Vagina (tissue), 2 donors: ENCODE results near the gene BCL2L2. TPM values are rescaled to one million over a fixed set of nuclear protein-coding genes. Genes with fewer than 3 reads are reported as not detected.

ENCODE experiments used
- DNase-seq, 2 donors: peaks; one replicate each; pipeline ENCODE4 v3.0.0-alpha.2; 2017; ENCODE audit errors: extremely low spot score in 2 of 2
- H3K27ac ChIP-seq: fragments of 200-600 bp; sonication (generic); one replicate; pipeline ENCODE4 v1.5.1; 2019
- H3K27me3 ChIP-seq: fragments of 200-600 bp; sonication (generic); one replicate; pipeline ENCODE4 v1.5.1; 2019
- H3K36me3 ChIP-seq, 2 donors: fragments of 200-600 bp; sonication (generic); one replicate each; pipeline ENCODE4 v1.5.1; 2017 to 2019
- H3K4me1 ChIP-seq: fragments of 200-600 bp; sonication (generic); one replicate; pipeline ENCODE4 v1.5.1; 2019
- H3K4me3 ChIP-seq, 2 donors: fragments of 200-600 bp; sonication (generic); 1 replicate in 1 of 2; 2 replicates in 1 of 2; pipeline ENCODE4 v1.5.1; 2016 to 2019
- H3K9me3 ChIP-seq: fragments of 200-600 bp; sonication (generic); one replicate; pipeline ENCODE4 v1.5.1; 2019
- POLR2A ChIP-seq, 2 donors: fragments of 450-650 bp; IDR thresholded peaks; one replicate each; pipeline ENCODE4 v1.6.1; 2017; ENCODE audit warnings: antibody characterized with exemption in 2 of 2, mild to moderate bottlenecking in 2 of 2, moderate library complexity in 2 of 2
- POLR2AphosphoS5 ChIP-seq, 2 donors: sonication (generic); formaldehyde crosslinking; IDR thresholded peaks; one replicate each; pipeline ENCODE4 v1.9.0; 2017; ENCODE audit warnings: antibody characterized with exemption in 2 of 2, mild to moderate bottlenecking in 2 of 2, low read depth in 1 of 2; ENCODE audit not compliant: insufficient read depth in 1 of 2
- intact Hi-C: fragments of 100-400 bp; cut with DNase I; formaldehyde crosslinking; loops from one replicate; pipeline ENCODE4 v1.15.1; 2023
- total RNA-seq: library from RNA; depleted of rRNA; stranded (reverse); fragments of >200 nt; gene quantifications from one replicate; pipeline ENCODE4 v1.2.3, GENCODE V29; 2016
- TF ChIP-seq, protein P1 (sequence below), 3 experiments: fragments of 450-650 bp in 2 of 3; fragments of 200-600 bp in 1 of 3; sonication (generic) in 1 of 3; IDR thresholded peaks; one replicate each; pipeline ENCODE4 v1.5.1; 2017 to 2019; ENCODE audit warnings: antibody characterized with exemption in 3 of 3, mild to moderate bottlenecking in 2 of 3, moderate library complexity in 2 of 3

Gene BCL2L2
- total RNA-seq, 1 donor from 2014 or later, result 31.7 TPM

DNA sequence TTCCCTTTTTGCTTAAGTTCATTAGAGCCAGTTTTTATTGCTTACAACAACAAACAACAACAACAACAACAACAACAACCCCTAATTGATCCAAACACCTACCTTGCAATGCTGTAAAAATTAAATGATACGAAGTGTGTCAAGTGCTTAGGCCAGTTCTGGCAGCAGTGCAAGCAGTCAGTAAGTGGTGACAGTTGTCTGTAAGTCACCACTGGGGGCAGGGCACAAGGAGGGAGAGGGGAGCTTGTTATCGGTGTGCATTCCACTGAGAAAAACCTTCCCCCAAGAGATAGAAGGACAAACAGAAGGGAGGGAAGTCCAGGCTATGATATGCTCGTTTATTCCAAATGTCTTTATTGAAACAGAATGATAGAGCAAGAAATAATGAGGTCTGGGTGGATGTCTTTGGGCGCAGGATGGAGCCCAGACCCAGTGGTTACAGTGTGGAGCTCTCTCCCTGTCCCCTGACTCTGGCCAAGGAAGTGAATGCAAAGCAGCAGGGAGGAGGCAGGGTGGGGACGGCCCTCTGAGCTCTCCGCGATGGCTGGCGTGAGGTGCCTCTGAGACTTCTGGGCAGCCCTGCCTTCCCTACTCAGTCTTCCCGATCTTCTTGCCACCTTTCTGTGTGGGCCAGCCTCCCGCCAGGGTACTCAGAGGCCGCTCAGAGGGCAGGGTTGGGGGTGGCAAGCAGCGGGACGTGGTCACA, 39.5 kb downstream of the BCL2L2 start:
- no peak overlapping the region for H3K27ac ChIP-seq
- H3K27me3 ChIP-seq, result no peaks in the 10 kb centered on the region
- H3K4me3 ChIP-seq, result no peak overlapping the region
- TF ChIP-seq POLR2AphosphoS5 (IDR thresholded peaks at IDR 0.05; ENCODE audit: insufficient read depth in 1 of 2, low read depth in 1 of 2) (no peak), POLR2A (IDR thresholded peaks at IDR 0.05) (no peak)
- TF ChIP-seq, protein P1, sequence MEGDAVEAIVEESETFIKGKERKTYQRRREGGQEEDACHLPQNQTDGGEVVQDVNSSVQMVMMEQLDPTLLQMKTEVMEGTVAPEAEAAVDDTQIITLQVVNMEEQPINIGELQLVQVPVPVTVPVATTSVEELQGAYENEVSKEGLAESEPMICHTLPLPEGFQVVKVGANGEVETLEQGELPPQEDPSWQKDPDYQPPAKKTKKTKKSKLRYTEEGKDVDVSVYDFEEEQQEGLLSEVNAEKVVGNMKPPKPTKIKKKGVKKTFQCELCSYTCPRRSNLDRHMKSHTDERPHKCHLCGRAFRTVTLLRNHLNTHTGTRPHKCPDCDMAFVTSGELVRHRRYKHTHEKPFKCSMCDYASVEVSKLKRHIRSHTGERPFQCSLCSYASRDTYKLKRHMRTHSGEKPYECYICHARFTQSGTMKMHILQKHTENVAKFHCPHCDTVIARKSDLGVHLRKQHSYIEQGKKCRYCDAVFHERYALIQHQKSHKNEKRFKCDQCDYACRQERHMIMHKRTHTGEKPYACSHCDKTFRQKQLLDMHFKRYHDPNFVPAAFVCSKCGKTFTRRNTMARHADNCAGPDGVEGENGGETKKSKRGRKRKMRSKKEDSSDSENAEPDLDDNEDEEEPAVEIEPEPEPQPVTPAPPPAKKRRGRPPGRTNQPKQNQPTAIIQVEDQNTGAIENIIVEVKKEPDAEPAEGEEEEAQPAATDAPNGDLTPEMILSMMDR (IDR thresholded peaks at IDR 0.05), result no peak
- no peak for DNase-seq
- no peaks in the 10 kb centered on the region for H3K4me1 ChIP-seq
- intact Hi-C loops, result no loop called here
- no peaks in the 10 kb centered on the region for H3K36me3 ChIP-seq
- H3K9me3 ChIP-seq, result no peaks in the 10 kb centered on the region

DNA sequence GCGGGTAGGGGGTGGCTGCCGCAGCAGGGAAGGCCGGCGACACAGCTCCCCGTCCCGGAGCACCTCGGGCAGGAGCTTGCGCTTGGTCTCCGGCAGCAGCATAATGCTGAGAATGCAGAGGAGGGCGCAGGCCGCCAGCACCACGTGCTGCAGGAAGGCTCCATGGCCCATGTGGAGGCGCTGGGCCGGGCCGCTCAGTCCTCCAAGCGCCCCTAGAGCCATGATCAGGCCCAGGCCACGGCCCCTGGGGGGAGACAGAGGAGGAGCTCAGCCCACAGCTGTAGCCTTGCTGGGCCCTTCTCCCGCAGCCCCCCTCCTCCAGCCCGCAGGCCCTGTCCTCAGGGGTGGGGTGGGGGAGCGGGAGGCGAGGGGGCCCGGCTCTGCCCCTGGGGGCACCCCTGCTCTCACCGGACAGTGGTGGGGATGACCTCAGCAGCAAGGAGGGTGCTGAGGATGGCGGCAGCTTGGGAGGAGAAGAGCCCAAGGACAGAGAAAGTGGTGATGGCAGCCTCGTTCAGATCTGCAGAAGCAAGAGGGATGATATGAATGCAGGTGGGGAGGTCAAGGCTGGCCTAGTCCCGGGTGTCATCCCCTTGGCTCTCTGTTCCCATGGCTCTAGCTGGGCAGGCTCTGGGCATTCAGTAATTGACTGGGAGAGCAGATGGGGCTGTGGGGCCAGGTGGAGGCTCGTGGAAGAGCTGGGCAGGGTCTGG, 40.2 kb downstream of the BCL2L2 start:
- Histone ChIP-seq H3K9me3 (no peaks in the 10 kb centered on the region), H3K36me3 (no peaks in the 10 kb centered on the region), H3K4me3 (no peak overlapping the region), H3K27ac (no peak overlapping the region), H3K4me1 (peaks cover 5% of the 10 kb centered on the region), H3K27me3 (no peaks in the 10 kb centered on the region)
- intact Hi-C loops, result no loop called here
- TF ChIP-seq POLR2A (IDR thresholded peaks at IDR 0.05) (no peak), POLR2AphosphoS5 (IDR thresholded peaks at IDR 0.05; ENCODE audit: insufficient read depth in 1 of 2, low read depth in 1 of 2) (no peak)
- TF ChIP-seq, protein P1 (IDR thresholded peaks at IDR 0.05), result no peak
- peak in 1 of 2 donors; percentile 77 for DNase-seq

DNA sequence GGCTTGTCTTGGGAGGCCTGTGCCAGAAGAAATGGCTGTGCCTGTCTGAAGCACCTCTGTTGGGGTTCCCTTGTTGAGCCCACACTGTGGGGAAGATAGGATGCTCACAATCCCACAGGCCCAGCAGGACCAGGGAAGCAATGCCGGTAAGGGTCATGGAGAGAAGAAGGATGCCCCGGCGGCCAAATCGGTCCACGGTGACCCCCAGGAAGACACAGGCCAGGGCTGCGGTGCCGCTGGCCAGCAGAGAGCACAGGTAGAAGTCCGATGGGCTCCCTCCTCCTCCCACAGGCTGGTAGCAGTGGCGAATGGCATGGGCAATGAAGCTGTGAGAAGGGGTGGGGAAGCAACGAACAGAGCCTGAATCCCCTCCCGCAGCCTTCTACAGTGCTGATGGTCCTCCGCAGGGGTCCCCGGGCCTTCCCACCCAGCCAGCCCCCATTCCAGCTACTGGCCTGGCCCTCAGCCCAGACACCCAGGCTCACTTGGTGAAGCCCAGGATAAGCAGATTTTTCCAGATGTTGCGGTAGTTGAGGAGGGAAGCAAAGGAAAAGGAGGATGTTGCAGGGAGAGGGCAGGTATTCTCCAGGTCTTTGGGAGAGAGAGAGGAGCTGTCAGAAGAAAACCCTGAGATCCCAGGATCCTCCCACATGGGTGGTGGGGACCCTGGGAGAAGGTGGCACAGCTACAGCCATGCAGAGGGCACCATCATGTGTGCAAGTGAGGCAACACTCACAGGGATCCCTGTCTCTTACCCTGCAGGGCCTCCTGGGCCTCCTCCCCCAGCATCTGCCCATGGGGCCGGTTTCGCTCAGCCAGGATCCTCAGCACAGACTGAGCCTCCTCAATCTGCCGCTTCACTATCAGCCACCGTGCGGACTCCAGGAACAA, 41.0 kb downstream of the BCL2L2 start:
- no peak overlapping the region for H3K27ac ChIP-seq
- TF ChIP-seq, protein P1 (IDR thresholded peaks at IDR 0.05), result no peak
- TF ChIP-seq POLR2AphosphoS5 (IDR thresholded peaks at IDR 0.05; ENCODE audit: insufficient read depth in 1 of 2, low read depth in 1 of 2), result no peak
- no peak for TF ChIP-seq POLR2A (IDR thresholded peaks at IDR 0.05)
- no peaks in the 10 kb centered on the region for H3K36me3 ChIP-seq
- no peak for DNase-seq
- no peak overlapping the region for H3K4me3 ChIP-seq
- no peaks in the 10 kb centered on the region for H3K27me3 ChIP-seq
- intact Hi-C loops, result no loop called here
- H3K4me1 ChIP-seq, result peaks cover 13% of the 10 kb centered on the region
- H3K9me3 ChIP-seq, result no peaks in the 10 kb centered on the region

DNA sequence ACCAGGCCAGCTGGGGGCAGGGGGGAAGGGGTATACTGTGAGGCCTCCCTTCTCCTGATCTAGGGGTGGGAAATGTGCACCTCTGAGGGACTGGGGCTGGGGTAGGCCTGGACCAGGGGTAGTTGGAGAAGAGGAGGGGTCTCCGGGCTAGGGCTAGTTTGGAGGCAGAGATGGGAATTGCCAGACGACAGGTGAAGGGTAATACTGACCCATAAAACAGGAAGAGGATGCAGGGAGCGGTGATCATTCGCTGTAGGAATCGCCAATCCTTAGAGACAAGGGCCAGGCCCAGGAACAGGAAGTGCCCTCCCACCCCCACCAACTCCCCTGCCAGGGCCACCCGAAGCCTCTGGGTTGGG, 41.6 kb downstream of the BCL2L2 start:
- peak in 1 of 2 donors; percentile 70 for DNase-seq
- Histone ChIP-seq H3K36me3 (no peaks in the 10 kb centered on the region), H3K4me3 (no peak overlapping the region), H3K9me3 (no peaks in the 10 kb centered on the region), H3K27ac (no peak overlapping the region), H3K27me3 (no peaks in the 10 kb centered on the region), H3K4me1 (peaks cover 19% of the 10 kb centered on the region)
- intact Hi-C loops, result no loop called here
- TF ChIP-seq, protein P1 (IDR thresholded peaks at IDR 0.05), result no peak
- no peak for TF ChIP-seq POLR2A (IDR thresholded peaks at IDR 0.05)
- TF ChIP-seq POLR2AphosphoS5 (IDR thresholded peaks at IDR 0.05; ENCODE audit: insufficient read depth in 1 of 2, low read depth in 1 of 2), result no peak
